Measurements from ENCODE around the gene RPL14.

Gene RPL14

DNA sequence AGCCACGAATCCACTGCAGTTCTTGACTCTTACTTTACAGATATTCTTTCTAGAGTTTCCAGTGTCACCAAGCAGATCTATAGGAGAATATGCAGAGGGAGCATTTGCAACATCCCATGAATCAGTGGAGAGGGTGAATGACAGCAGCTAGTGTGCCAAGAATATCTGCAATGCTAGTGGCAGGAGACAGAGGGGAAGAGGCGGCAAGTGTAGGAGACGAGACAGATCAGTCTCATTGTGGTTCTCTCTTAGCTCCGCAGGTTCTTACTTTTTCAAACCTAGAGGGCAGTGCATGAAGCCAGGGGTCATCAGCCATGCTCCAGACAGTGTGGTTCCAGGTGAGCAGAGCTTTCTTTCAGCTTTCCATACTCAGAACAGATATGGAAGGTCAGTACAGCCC, 20.5 kb downstream of the RPL14 start:
- peak overlapping the region; percentile 87 for H3K4me2 ChIP-seq (ENCODE audit: low read length)
- H3K27me3 ChIP-seq (ENCODE audit: control insufficient read depth, low read length), result no peaks in the 10 kb centered on the region
- no peak for TF ChIP-seq EZH2phosphoT487 (IDR thresholded peaks at IDR 0.05; ENCODE audit: borderline replicate concordance, low read length)
- TF ChIP-seq, protein P1, sequence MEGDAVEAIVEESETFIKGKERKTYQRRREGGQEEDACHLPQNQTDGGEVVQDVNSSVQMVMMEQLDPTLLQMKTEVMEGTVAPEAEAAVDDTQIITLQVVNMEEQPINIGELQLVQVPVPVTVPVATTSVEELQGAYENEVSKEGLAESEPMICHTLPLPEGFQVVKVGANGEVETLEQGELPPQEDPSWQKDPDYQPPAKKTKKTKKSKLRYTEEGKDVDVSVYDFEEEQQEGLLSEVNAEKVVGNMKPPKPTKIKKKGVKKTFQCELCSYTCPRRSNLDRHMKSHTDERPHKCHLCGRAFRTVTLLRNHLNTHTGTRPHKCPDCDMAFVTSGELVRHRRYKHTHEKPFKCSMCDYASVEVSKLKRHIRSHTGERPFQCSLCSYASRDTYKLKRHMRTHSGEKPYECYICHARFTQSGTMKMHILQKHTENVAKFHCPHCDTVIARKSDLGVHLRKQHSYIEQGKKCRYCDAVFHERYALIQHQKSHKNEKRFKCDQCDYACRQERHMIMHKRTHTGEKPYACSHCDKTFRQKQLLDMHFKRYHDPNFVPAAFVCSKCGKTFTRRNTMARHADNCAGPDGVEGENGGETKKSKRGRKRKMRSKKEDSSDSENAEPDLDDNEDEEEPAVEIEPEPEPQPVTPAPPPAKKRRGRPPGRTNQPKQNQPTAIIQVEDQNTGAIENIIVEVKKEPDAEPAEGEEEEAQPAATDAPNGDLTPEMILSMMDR (IDR thresholded peaks at IDR 0.05; ENCODE audit: low read depth, low read length, poor library complexity, severe bottlenecking), result no peak
- H3K79me2 ChIP-seq (ENCODE audit: control insufficient read depth, low read length), result peaks cover 8% of the 10 kb centered on the region
- no peaks in the 10 kb centered on the region for H3K9me2 ChIP-seq (replicated peaks; ENCODE audit: control insufficient read depth, low read length)
- no peaks in the 10 kb centered on the region for H4K20me1 ChIP-seq (ENCODE audit: control insufficient read depth, insufficient read depth, low read depth, low read length)
- H3K9me3 ChIP-seq (ENCODE audit: control insufficient read depth, insufficient read depth, low read length), result no peaks in the 10 kb centered on the region
- no peak overlapping the region for H3K27ac ChIP-seq (ENCODE audit: low read depth, low read length)
- peak overlapping the region; percentile 93 for H3K4me3 ChIP-seq (ENCODE audit: low read length)
- H3K36me3 ChIP-seq (ENCODE audit: control insufficient read depth, low read length), result peaks cover 31% of the 10 kb centered on the region
- H3F3A ChIP-seq (ENCODE audit: control insufficient read depth, insufficient read depth), result 0 out of 2 replicates have a peak, but pooled peaks cover 6% of the 10 kb centered on the region
- peaks cover 35% of the 10 kb centered on the region for H3K4me1 ChIP-seq (ENCODE audit: control insufficient read depth, low read length)

DNA sequence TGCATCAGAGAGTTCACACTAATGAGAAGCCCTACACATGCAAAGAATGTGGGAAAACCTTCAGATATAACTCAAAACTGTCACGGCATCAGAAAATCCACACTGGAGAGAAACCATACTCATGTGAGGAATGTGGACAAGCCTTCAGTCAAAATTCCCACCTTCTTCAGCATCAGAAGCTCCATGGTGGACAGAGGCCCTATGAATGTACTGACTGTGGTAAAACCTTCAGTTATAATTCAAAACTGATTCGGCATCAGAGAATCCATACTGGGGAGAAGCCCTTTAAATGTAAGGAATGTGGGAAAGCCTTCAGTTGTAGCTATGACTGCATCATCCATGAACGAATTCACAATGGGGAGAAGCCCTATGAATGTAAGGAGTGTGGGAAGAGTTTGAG, 30.0 kb downstream of the RPL14 start:
- no peak overlapping the region for H3K27ac ChIP-seq (ENCODE audit: low read depth, low read length)
- no peaks in the 10 kb centered on the region for H3K79me2 ChIP-seq (ENCODE audit: control insufficient read depth, low read length)
- H3K4me3 ChIP-seq (ENCODE audit: low read length), result no peak overlapping the region
- peaks cover 40% of the 10 kb centered on the region for H3K36me3 ChIP-seq (ENCODE audit: control insufficient read depth, low read length)
- no peak overlapping the region for H3K4me2 ChIP-seq (ENCODE audit: low read length)
- H4K20me1 ChIP-seq (ENCODE audit: control insufficient read depth, insufficient read depth, low read depth, low read length), result no peaks in the 10 kb centered on the region
- H3K9me2 ChIP-seq (replicated peaks; ENCODE audit: control insufficient read depth, low read length), result no peaks in the 10 kb centered on the region
- H3K27me3 ChIP-seq (ENCODE audit: control insufficient read depth, low read length), result no peaks in the 10 kb centered on the region
- TF ChIP-seq EZH2phosphoT487 (IDR thresholded peaks at IDR 0.05; ENCODE audit: borderline replicate concordance, low read length), result no peak
- TF ChIP-seq, protein P1 (IDR thresholded peaks at IDR 0.05; ENCODE audit: low read depth, low read length, poor library complexity, severe bottlenecking), result no peak
- H3K4me1 ChIP-seq (ENCODE audit: control insufficient read depth, low read length), result peaks cover 3% of the 10 kb centered on the region
- peaks cover 7% of the 10 kb centered on the region; the same call in 1 of the 2 replicates for H3K9me3 ChIP-seq (ENCODE audit: control insufficient read depth, insufficient read depth, low read length)
- no peaks in the 10 kb centered on the region for H3F3A ChIP-seq (ENCODE audit: control insufficient read depth, insufficient read depth)

DNA sequence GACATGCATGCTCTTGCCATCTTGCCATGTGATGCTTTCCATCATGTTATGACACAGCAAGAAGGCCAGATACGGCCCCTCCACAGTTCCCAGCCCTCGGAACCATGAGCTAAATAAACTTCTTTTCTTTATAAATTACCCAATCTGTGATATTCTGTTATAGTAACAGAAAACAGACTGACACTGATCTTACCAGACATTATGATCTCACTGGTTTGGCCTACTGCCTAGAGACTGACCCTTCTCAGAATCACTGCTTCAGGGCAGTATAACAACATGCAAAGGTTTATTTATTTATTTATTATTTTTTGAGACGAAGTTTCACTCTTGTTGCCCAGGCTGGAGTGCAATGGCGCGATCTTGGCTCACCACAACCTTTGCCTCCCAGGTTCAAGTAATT, 33.8 kb downstream of the RPL14 start:
- Histone ChIP-seq H4K20me1 (ENCODE audit: control insufficient read depth, insufficient read depth, low read depth, low read length) (no peaks in the 10 kb centered on the region), H3F3A (ENCODE audit: control insufficient read depth, insufficient read depth) (no peaks in the 10 kb centered on the region), H3K9me3 (ENCODE audit: control insufficient read depth, insufficient read depth, low read length) (peaks cover 7% of the 10 kb centered on the region; the same call in 1 of the 2 replicates), H3K27ac (ENCODE audit: low read depth, low read length) (no peak overlapping the region), H3K9me2 (replicated peaks; ENCODE audit: control insufficient read depth, low read length) (no peaks in the 10 kb centered on the region), H3K36me3 (ENCODE audit: control insufficient read depth, low read length) (peaks cover 22% of the 10 kb centered on the region), H3K4me2 (ENCODE audit: low read length) (no peak overlapping the region), H3K4me1 (ENCODE audit: control insufficient read depth, low read length) (no peaks in the 10 kb centered on the region), H3K27me3 (ENCODE audit: control insufficient read depth, low read length) (no peaks in the 10 kb centered on the region), H3K4me3 (ENCODE audit: low read length) (no peak overlapping the region), H3K79me2 (ENCODE audit: control insufficient read depth, low read length) (no peaks in the 10 kb centered on the region)
- TF ChIP-seq EZH2phosphoT487 (IDR thresholded peaks at IDR 0.05; ENCODE audit: borderline replicate concordance, low read length), result no peak
- TF ChIP-seq, protein P1 (IDR thresholded peaks at IDR 0.05; ENCODE audit: low read depth, low read length, poor library complexity, severe bottlenecking), result no peak

All from DOHH2 (cell line).